ENCODE results near the gene DNAJC8. TPM values are rescaled to one million over a fixed set of nuclear protein-coding genes. Genes with fewer than 3 reads are reported as not detected.

The DNAJC8 gene
- total and polyA plus RNA-seq, 10 of the 15 experiments (the other 5 are each of a cell fraction or from before 2014, with no cell fraction given) = 91.2 to 296 (median 152) TPM

DNA sequence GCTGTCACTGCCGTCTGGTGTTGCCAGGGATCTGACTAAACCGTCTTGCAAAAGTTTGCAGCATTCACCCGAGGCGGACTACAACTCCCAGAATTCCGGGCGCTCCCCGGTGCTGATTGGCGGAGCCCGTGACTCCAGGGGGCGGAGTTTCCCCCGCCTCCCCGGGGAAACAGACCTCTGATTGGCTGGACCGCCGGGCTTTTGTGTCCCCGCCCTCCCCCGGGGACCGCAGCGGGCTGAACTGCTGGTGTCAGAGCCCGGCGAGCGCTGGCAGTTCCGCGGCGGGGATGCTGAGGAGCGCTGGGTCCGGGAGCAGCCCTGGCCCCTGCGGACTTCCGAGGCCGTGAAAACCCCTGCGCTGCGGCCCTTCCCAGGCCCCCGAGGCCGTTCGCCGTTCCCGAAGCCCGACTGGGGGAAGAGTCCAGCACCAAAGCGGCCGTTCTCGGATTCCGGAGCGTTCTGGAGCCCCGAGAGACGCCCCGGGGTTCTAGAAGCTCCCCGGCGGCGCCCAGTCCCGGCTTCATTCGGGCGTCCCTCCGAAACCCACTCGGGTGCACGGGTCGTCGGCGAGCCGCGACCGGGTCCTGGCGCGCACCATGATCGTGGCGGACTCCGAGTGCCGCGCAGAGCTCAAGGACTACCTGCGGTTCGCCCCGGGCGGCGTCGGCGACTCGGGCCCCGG is 26.6 kb upstream of the DNAJC8 start, which contains the start of gene SESN2 (continued):
- TF ChIP-seq SIX5 (IDR thresholded peaks at IDR 0.05; ENCODE audit: low read depth, low read length, severe bottlenecking) = peak; percentile 82
- TF ChIP-seq, protein P1, sequence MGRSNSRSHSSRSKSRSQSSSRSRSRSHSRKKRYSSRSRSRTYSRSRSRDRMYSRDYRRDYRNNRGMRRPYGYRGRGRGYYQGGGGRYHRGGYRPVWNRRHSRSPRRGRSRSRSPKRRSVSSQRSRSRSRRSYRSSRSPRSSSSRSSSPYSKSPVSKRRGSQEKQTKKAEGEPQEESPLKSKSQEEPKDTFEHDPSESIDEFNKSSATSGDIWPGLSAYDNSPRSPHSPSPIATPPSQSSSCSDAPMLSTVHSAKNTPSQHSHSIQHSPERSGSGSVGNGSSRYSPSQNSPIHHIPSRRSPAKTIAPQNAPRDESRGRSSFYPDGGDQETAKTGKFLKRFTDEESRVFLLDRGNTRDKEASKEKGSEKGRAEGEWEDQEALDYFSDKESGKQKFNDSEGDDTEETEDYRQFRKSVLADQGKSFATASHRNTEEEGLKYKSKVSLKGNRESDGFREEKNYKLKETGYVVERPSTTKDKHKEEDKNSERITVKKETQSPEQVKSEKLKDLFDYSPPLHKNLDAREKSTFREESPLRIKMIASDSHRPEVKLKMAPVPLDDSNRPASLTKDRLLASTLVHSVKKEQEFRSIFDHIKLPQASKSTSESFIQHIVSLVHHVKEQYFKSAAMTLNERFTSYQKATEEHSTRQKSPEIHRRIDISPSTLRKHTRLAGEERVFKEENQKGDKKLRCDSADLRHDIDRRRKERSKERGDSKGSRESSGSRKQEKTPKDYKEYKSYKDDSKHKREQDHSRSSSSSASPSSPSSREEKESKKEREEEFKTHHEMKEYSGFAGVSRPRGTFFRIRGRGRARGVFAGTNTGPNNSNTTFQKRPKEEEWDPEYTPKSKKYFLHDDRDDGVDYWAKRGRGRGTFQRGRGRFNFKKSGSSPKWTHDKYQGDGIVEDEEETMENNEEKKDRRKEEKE (IDR thresholded peaks at IDR 0.05) = no peak
- TF ChIP-seq CHD2 (IDR thresholded peaks at IDR 0.05; ENCODE audit: borderline replicate concordance, low read depth, low read length) = 0 out of 2 replicates have a peak, but pooled peaks have one; percentile 31
- TF ChIP-seq, protein P2, sequence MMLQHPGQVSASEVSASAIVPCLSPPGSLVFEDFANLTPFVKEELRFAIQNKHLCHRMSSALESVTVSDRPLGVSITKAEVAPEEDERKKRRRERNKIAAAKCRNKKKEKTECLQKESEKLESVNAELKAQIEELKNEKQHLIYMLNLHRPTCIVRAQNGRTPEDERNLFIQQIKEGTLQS (IDR thresholded peaks at IDR 0.05; ENCODE audit: borderline replicate concordance, extremely low read depth, low read depth, low read length) = no peak
- no peak for TF ChIP-seq FOS (IDR thresholded peaks at IDR 0.05; ENCODE audit: borderline replicate concordance, extremely low read depth, insufficient read length)
- TF ChIP-seq, protein P3, sequence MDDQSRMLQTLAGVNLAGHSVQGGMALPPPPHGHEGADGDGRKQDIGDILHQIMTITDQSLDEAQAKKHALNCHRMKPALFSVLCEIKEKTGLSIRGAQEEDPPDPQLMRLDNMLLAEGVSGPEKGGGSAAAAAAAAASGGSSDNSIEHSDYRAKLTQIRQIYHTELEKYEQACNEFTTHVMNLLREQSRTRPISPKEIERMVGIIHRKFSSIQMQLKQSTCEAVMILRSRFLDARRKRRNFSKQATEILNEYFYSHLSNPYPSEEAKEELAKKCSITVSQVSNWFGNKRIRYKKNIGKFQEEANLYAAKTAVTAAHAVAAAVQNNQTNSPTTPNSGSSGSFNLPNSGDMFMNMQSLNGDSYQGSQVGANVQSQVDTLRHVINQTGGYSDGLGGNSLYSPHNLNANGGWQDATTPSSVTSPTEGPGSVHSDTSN (IDR thresholded peaks at IDR 0.05; ENCODE audit: insufficient replicate concordance, low read depth, low read length) = peak; percentile 6
- TF ChIP-seq POLR2AphosphoS5 (IDR thresholded peaks at IDR 0.05; ENCODE audit: low read length) = peak; percentile 96
- peak; percentile 28; the same call in 1 of the 2 replicates for TF ChIP-seq GABPA (IDR thresholded peaks at IDR 0.05; ENCODE audit: low read depth)
- TF ChIP-seq BACH1 (IDR thresholded peaks at IDR 0.05; ENCODE audit: borderline replicate concordance) = no peak
- TF ChIP-seq, protein P4, sequence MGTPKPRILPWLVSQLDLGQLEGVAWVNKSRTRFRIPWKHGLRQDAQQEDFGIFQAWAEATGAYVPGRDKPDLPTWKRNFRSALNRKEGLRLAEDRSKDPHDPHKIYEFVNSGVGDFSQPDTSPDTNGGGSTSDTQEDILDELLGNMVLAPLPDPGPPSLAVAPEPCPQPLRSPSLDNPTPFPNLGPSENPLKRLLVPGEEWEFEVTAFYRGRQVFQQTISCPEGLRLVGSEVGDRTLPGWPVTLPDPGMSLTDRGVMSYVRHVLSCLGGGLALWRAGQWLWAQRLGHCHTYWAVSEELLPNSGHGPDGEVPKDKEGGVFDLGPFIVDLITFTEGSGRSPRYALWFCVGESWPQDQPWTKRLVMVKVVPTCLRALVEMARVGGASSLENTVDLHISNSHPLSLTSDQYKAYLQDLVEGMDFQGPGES (IDR thresholded peaks at IDR 0.05) = no peak

Data from GM12878 (cell line).